ENCODE results near the gene VPS13D.

VPS13D gene

DNA sequence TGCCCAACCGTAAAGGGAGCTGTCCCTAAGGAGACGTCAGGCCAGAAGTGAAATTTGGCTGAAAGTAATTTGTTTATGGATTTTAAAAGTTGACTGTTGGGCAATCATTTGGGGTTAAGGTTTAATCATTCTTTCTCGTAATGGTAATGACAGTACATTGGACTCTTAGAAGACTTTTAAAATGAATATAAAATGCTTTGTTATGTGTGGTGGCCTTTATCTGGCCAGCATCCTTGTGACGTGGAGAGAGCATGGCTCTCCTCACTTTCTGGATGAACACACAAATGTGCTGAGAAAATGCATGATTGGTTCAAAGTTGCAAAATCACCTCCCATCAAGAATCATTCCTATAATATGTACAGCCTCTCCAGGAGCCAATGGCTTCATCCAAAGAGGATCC, 227.9 kb downstream of the VPS13D start:
- Histone ChIP-seq H3K27me3 (ENCODE audit: control insufficient read depth, insufficient read depth, low read length) (no peaks in the 10 kb centered on the region), H3K4me1 (ENCODE audit: control insufficient read depth, insufficient read depth, low read length) (peaks cover 41% of the 10 kb centered on the region), H3K4me3 (ENCODE audit: low read length) (no peak overlapping the region), H3K36me3 (ENCODE audit: control insufficient read depth, insufficient read depth, low read length) (no peaks in the 10 kb centered on the region), H3K9ac (ENCODE audit: low read length) (no peak overlapping the region), H3K9me3 (ENCODE audit: control insufficient read depth, low read length) (no peaks in the 10 kb centered on the region)

DNA sequence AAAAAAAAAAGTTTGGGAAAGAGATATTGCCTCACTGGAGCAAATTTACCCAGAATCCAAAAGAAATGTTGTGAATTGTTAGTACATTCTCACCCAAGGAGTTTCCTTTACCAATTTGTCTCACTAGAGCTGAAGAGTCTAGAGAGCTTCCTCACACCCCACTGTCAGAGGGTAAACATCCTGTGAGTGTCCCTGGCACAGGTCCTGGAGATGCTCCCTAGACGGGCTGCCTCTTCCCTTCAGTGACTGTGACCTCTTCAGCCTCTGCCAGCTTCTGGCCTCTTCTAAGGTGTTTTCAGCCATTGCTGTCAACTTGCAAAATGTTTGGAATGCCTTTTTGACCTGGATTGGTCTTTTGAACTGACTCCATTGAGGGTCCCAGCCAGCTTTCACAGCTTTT, 228.7 kb downstream of the VPS13D start:
- Histone ChIP-seq H3K9ac (ENCODE audit: low read length) (no peak overlapping the region), H3K27me3 (ENCODE audit: control insufficient read depth, insufficient read depth, low read length) (no peaks in the 10 kb centered on the region), H3K9me3 (ENCODE audit: control insufficient read depth, low read length) (no peaks in the 10 kb centered on the region), H3K4me3 (ENCODE audit: low read length) (no peak overlapping the region), H3K36me3 (ENCODE audit: control insufficient read depth, insufficient read depth, low read length) (no peaks in the 10 kb centered on the region), H3K4me1 (ENCODE audit: control insufficient read depth, insufficient read depth, low read length) (peaks cover 33% of the 10 kb centered on the region)

DNA sequence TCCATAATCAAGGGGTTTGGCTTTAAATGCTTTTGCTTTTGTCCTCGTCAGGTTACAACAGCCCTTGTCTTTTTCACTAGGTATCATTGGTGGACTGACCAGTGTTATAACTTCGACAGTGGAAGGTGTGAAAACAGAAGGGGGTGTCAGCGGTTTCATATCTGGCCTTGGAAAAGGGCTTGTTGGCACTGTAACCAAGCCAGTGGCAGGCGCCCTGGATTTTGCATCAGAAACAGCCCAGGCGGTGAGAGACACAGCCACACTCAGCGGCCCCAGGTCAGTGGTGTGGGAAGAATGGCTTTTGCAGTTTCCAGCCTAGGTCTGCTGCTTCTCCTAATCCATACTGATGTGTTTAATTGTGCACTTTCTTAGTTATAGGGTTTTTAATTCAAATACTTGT, 230.3 kb downstream of the VPS13D start:
- H3K9ac ChIP-seq (ENCODE audit: low read length): no peak overlapping the region
- H3K36me3 ChIP-seq (ENCODE audit: control insufficient read depth, insufficient read depth, low read length): no peaks in the 10 kb centered on the region
- H3K9me3 ChIP-seq (ENCODE audit: control insufficient read depth, low read length): no peaks in the 10 kb centered on the region
- H3K27me3 ChIP-seq (ENCODE audit: control insufficient read depth, insufficient read depth, low read length): no peaks in the 10 kb centered on the region
- peaks cover 28% of the 10 kb centered on the region for H3K4me1 ChIP-seq (ENCODE audit: control insufficient read depth, insufficient read depth, low read length)
- H3K4me3 ChIP-seq (ENCODE audit: low read length): no peak overlapping the region

DNA sequence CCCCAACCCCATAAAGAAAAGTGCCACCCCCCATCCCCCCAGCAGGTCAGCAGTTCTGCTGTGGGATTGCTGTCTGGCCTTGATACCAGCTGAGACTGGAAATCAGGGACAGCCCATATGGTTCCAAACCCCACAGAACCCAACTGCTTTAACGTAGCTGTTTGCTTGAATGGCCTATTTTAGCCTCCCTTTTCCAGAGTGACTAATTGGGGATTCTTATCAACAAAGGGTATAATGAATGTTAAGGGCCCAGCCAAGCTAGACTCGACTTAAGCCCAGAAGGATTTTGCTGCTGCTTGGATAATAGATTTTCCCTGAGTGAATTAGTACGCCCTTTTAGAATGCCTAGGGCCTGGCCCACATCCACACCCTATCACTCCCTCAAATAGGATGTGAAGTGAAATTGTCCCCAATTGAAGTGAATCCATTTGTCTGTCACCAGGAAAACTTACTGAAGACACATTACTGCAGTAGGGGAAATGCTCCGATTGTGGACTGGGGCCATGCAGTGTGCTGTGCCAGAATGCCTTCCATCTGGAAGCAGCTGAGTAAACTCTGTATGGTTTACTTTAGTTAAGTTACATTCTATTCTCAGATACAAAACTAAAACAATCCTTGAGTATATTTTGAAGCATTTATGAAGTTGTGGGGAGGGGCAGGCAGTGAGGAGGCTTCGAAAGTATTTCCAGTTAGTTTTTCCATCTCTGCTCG, 231.2 kb downstream of the VPS13D start:
- peaks cover 30% of the 10 kb centered on the region for H3K4me1 ChIP-seq (ENCODE audit: control insufficient read depth, insufficient read depth, low read length)
- no peaks in the 10 kb centered on the region for H3K36me3 ChIP-seq (ENCODE audit: control insufficient read depth, insufficient read depth, low read length)
- H3K9me3 ChIP-seq (ENCODE audit: control insufficient read depth, low read length): no peaks in the 10 kb centered on the region
- no peaks in the 10 kb centered on the region for H3K27me3 ChIP-seq (ENCODE audit: control insufficient read depth, insufficient read depth, low read length)
- no peak overlapping the region for H3K4me3 ChIP-seq (ENCODE audit: low read length)
- H3K9ac ChIP-seq (ENCODE audit: low read length): no peak overlapping the region

DNA sequence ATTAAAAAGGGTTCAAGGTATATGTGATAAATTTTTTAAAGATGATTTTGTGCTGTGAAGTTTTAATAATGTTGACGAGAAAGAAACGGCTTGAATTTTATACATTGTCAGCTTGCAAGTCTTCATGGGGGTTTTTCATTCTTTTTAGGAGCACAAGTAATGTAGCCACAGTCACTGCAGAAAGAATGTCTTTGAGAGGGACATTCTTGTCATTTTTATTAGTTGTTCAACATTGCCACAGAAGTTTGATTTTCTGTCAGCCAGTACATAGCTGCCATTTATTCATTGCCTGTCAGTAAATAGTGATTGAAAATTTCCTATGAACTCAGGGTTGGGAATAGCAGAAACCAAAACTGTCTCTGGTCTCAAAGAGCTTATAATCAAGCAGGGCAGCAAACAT, 231.9 kb downstream of the VPS13D start:
- Histone ChIP-seq H3K9ac (ENCODE audit: low read length) (no peak overlapping the region), H3K9me3 (ENCODE audit: control insufficient read depth, low read length) (no peaks in the 10 kb centered on the region), H3K4me1 (ENCODE audit: control insufficient read depth, insufficient read depth, low read length) (peaks cover 30% of the 10 kb centered on the region), H3K36me3 (ENCODE audit: control insufficient read depth, insufficient read depth, low read length) (no peaks in the 10 kb centered on the region), H3K4me3 (ENCODE audit: low read length) (no peak overlapping the region), H3K27me3 (ENCODE audit: control insufficient read depth, insufficient read depth, low read length) (no peaks in the 10 kb centered on the region)

DNA sequence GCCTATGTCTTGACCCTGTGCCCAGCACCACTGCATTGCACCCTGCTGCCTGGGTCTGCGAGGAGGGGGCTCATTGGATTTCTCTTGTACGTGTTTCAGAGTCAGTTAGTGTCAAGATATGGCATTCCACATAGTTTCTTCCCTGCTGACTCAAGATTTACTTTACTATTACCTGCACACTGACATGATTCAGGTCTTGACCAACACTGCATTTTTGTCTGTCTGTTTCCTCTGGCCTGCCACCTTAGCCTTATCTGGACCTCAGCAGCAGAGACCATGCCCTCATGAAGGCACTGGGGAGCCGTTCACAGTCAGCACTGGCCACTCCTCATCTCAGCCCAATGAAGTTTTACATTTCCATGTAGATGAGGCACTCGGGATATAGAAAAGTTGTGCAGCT, 232.8 kb downstream of the VPS13D start:
- Histone ChIP-seq H3K9ac (ENCODE audit: low read length) (no peak overlapping the region), H3K9me3 (ENCODE audit: control insufficient read depth, low read length) (no peaks in the 10 kb centered on the region), H3K4me3 (ENCODE audit: low read length) (no peak overlapping the region), H3K27me3 (ENCODE audit: control insufficient read depth, insufficient read depth, low read length) (no peaks in the 10 kb centered on the region), H3K4me1 (ENCODE audit: control insufficient read depth, insufficient read depth, low read length) (peaks cover 30% of the 10 kb centered on the region), H3K36me3 (ENCODE audit: control insufficient read depth, insufficient read depth, low read length) (no peaks in the 10 kb centered on the region)

DNA sequence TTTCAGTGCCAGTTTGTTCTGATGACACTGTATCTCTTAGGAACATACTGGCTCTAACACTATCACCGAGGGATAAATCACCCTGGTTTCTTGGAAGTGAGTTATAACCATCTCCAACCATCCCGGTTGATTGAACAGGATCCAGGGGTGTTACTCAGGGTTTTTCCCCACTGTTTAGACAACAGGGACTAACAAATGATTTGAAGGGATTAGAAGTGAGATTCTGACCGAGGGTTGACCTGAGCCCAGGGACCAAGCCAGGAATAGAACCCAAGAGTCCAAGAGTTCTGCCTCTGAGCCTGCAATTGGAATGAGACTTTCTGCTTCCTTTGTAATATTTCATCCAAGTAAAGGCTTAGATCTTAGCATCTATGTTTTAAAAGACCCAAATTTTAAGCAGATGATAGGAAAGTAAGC, 234.2 kb downstream of the VPS13D start:
- Histone ChIP-seq H3K4me1 (ENCODE audit: control insufficient read depth, insufficient read depth, low read length) (peaks cover 30% of the 10 kb centered on the region), H3K4me3 (ENCODE audit: low read length) (no peak overlapping the region), H3K9ac (ENCODE audit: low read length) (no peak overlapping the region)

DNA sequence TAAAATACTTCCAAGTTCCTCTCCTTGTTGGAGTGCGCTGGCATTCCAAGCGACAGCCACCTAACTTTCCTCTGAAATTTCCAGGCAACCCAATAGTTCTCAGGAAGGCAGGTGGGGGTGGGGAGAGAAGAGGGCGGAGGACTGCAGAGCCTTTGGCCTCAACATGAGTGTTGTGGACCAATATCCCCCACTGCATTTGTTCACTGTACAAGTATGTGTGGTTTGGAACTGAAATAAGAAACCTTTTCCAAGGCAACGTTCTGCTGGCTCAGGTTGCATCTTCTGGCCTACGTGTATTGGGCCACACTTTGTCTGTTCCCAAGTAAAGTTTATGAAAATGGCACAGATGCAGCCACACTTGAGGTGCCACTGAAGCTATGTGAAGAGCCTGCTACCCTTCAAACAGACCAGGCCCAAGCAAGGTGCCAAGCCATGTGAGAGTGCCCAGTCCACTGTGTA, 234.8 kb downstream of the VPS13D start:
- Histone ChIP-seq H3K9me3 (ENCODE audit: control insufficient read depth, low read length) (no peaks in the 10 kb centered on the region), H3K4me1 (ENCODE audit: control insufficient read depth, insufficient read depth, low read length) (peaks cover 30% of the 10 kb centered on the region), H3K4me3 (ENCODE audit: low read length) (no peak overlapping the region), H3K9ac (ENCODE audit: low read length) (no peak overlapping the region), H3K36me3 (ENCODE audit: control insufficient read depth, insufficient read depth, low read length) (no peaks in the 10 kb centered on the region), H3K27me3 (ENCODE audit: control insufficient read depth, insufficient read depth, low read length) (no peaks in the 10 kb centered on the region)

More for the DNA sequence above, 234.2 kb downstream of the VPS13D start:
- Histone ChIP-seq H3K27me3 (ENCODE audit: control insufficient read depth, insufficient read depth, low read length) (no peaks in the 10 kb centered on the region), H3K9me3 (ENCODE audit: control insufficient read depth, low read length) (no peaks in the 10 kb centered on the region), H3K36me3 (ENCODE audit: control insufficient read depth, insufficient read depth, low read length) (no peaks in the 10 kb centered on the region)

DNA sequence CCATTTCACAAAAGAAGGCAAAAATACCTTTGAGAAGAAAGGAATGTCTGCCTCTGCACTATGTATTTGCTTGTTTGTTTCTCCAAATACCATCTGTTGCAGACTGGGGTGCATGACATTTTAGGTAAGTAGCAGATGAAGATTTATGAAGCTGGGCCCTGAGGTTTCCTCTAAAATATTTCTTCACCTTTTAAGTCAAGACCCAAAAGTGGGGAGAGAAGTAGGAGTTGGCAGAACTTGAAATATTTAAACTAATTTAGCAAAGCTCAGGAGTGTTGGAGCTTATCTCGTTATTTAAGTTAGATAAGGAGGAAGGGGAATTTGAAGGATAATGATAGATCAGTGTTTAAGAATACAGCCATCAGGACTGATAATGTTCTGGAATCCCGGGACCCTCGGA, 235.3 kb downstream of the VPS13D start:
- peaks cover 30% of the 10 kb centered on the region for H3K4me1 ChIP-seq (ENCODE audit: control insufficient read depth, insufficient read depth, low read length)
- no peak overlapping the region for H3K4me3 ChIP-seq (ENCODE audit: low read length)

DNA sequence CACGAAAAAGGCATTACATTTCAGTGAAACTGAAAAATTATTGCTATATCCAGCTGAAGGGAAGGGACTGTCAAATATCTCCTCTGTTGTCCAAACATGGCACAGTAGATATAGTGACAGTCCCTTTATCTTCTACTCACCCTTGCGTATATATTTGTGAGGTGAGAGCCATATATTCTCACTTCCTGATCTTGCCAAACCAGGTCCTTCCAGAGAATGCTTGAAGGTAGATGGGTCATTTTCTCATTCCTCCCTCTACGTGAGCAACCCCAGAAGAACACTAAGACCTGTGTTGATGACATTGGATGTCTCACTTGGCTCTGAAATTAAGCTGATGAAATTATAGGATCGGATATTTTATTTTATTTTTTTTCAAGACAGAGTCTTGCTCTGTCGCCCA, 237.0 kb downstream of the VPS13D start:
- Histone ChIP-seq H3K27me3 (ENCODE audit: control insufficient read depth, insufficient read depth, low read length) (no peaks in the 10 kb centered on the region), H3K9ac (ENCODE audit: low read length) (no peak overlapping the region), H3K4me3 (ENCODE audit: low read length) (no peak overlapping the region), H3K9me3 (ENCODE audit: control insufficient read depth, low read length) (no peaks in the 10 kb centered on the region), H3K4me1 (ENCODE audit: control insufficient read depth, insufficient read depth, low read length) (peaks cover 17% of the 10 kb centered on the region), H3K36me3 (ENCODE audit: control insufficient read depth, insufficient read depth, low read length) (no peaks in the 10 kb centered on the region)

More for the DNA sequence above, 235.3 kb downstream of the VPS13D start:
- Histone ChIP-seq H3K27me3 (ENCODE audit: control insufficient read depth, insufficient read depth, low read length) (no peaks in the 10 kb centered on the region), H3K9ac (ENCODE audit: low read length) (no peak overlapping the region), H3K36me3 (ENCODE audit: control insufficient read depth, insufficient read depth, low read length) (no peaks in the 10 kb centered on the region), H3K9me3 (ENCODE audit: control insufficient read depth, low read length) (no peaks in the 10 kb centered on the region)

DNA sequence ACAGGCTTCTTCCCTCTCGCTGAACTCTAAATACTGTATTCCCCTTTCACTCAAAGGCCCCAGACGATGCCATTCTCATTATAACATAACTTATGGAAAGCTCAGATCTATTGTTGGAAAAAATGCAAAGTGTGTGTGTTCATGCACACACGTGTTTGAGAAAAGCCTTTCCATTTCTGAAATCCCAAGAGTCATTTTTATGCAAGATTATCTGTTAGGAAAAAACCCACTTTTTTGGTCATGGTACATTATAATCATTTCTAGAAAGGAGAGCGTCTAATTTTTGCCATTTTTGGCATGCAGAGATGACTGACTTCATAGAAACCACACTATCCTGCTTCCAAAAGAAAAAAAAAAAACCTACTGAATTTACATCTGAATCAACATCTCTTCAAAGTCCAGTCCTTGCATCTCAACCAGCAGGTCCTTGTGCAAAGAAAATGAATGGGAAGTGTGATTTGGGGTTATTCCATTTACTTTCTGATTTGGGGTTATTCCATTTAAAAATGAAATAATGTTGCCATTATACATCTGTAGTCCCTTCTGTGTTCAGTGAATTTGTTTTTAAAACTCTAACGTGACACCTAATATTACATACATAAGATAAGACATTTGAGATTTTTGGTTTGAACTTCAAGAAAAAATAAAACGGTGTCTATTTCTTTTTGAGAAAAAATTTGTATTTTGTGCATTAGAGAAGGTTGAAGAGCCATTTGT, 237.9 kb downstream of the VPS13D start:
- Histone ChIP-seq H3K27me3 (ENCODE audit: control insufficient read depth, insufficient read depth, low read length) (no peaks in the 10 kb centered on the region), H3K4me3 (ENCODE audit: low read length) (no peak overlapping the region), H3K36me3 (ENCODE audit: control insufficient read depth, insufficient read depth, low read length) (no peaks in the 10 kb centered on the region), H3K9me3 (ENCODE audit: control insufficient read depth, low read length) (no peaks in the 10 kb centered on the region), H3K4me1 (ENCODE audit: control insufficient read depth, insufficient read depth, low read length) (peaks cover 11% of the 10 kb centered on the region), H3K9ac (ENCODE audit: low read length) (no peak overlapping the region)

DNA sequence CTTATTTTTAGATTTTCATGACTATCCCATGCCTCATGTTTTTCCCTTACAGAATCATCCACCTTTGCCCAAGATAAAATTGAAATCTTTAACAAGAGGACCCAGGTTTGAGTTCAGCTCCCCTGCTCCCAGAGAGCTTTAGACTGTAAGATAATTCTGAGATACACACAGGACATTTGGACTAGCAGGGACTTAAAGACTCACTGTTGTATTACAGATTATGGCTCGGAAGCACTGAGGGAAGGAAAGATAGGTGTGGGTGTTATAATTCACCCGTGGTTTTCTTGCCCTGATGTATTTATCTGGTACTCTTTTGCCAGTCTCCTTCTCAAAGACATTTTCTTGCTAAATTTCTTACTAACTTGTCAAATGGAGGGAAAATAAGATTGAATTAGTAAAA, 238.5 kb downstream of the VPS13D start:
- no peaks in the 10 kb centered on the region for H3K27me3 ChIP-seq (ENCODE audit: control insufficient read depth, insufficient read depth, low read length)
- H3K36me3 ChIP-seq (ENCODE audit: control insufficient read depth, insufficient read depth, low read length): no peaks in the 10 kb centered on the region
- no peak overlapping the region for H3K4me3 ChIP-seq (ENCODE audit: low read length)
- peaks cover 11% of the 10 kb centered on the region for H3K4me1 ChIP-seq (ENCODE audit: control insufficient read depth, insufficient read depth, low read length)
- H3K9ac ChIP-seq (ENCODE audit: low read length): no peak overlapping the region
- no peaks in the 10 kb centered on the region for H3K9me3 ChIP-seq (ENCODE audit: control insufficient read depth, low read length)

Measured in mucosa of stomach (tissue), 1 donor.